Measurements from ENCODE around the gene MBTPS1. TPM values are rescaled to one million over a fixed set of nuclear protein-coding genes. Genes with fewer than 3 reads are reported as not detected.

MBTPS1 gene
- total RNA-seq, 1 donor from 2014 or later = 85.9 TPM

GRCh38 chr16:84071121-84071520 is 45.6 kb downstream of the MBTPS1 start:
- Histone ChIP-seq H4K20me1 (ENCODE audit: insufficient read depth, low read length) (no peaks in the 10 kb centered on the region), H3K27me3 (ENCODE audit: insufficient read depth, low read length) (no peaks in the 10 kb centered on the region), H3K9me3 (ENCODE audit: insufficient read depth, low read depth, low read length) (no peaks in the 10 kb centered on the region), H3K79me2 (ENCODE audit: insufficient read depth, low read length) (no peaks in the 10 kb centered on the region), H3K4me3 (ENCODE audit: insufficient read depth, low read depth, low read length) (no peak overlapping the region), H3K4me2 (ENCODE audit: low read length) (no peak overlapping the region), H2AFZ (ENCODE audit: low read depth, low read length) (no peak overlapping the region), H3K36me3 (ENCODE audit: insufficient read depth, low read length) (peaks cover 40% of the 10 kb centered on the region), H3K27ac (ENCODE audit: low read depth, low read length) (no peak overlapping the region), H3K9ac (ENCODE audit: low read length) (no peak overlapping the region), H3K4me1 (ENCODE audit: insufficient read depth, low read length) (no peaks in the 10 kb centered on the region)
- H3K36me3 Mint-ChIP-seq (ENCODE audit: low read depth, unreplicated experiment) = peaks cover 8% of the 10 kb centered on the region
- H3K4me1 Mint-ChIP-seq (ENCODE audit: low read depth, unreplicated experiment) = no peaks in the 10 kb centered on the region
- no peaks in the 10 kb centered on the region for H3K27me3 Mint-ChIP-seq (ENCODE audit: low read depth, unreplicated experiment)
- no peak overlapping the region for H3K4me3 Mint-ChIP-seq (ENCODE audit: unreplicated experiment)
- DNase-seq (ENCODE audit: low read depth) = no peak
- no peak overlapping the region for H3K27ac Mint-ChIP-seq (ENCODE audit: unreplicated experiment)
- no peak for FAIRE-seq
- TF ChIP-seq EZH2 (IDR thresholded peaks at IDR 0.05; ENCODE audit: insufficient read depth, low read length) (no peak), CTCF (IDR thresholded peaks at IDR 0.05; ENCODE audit: insufficient read depth, low read depth, low read length) (no peak)
- no peaks in the 10 kb centered on the region for H3K9me3 Mint-ChIP-seq (ENCODE audit: unreplicated experiment)

- Histone ChIP-seq H3K27ac (ENCODE audit: low read depth, low read length) (no peak overlapping the region), H3K4me1 (ENCODE audit: insufficient read depth, low read length) (no peaks in the 10 kb centered on the region), H3K36me3 (ENCODE audit: insufficient read depth, low read length) (peaks cover 41% of the 10 kb centered on the region), H3K9ac (ENCODE audit: low read length) (no peak overlapping the region), H4K20me1 (ENCODE audit: insufficient read depth, low read length) (no peaks in the 10 kb centered on the region), H3K79me2 (ENCODE audit: insufficient read depth, low read length) (no peaks in the 10 kb centered on the region), H3K4me3 (ENCODE audit: insufficient read depth, low read depth, low read length) (no peak overlapping the region), H2AFZ (ENCODE audit: low read depth, low read length) (no peak overlapping the region), H3K9me3 (ENCODE audit: insufficient read depth, low read depth, low read length) (no peaks in the 10 kb centered on the region), H3K4me2 (ENCODE audit: low read length) (no peak overlapping the region), H3K27me3 (ENCODE audit: insufficient read depth, low read length) (no peaks in the 10 kb centered on the region)
- FAIRE-seq = no peak
- H3K9me3 Mint-ChIP-seq (ENCODE audit: unreplicated experiment) = no peaks in the 10 kb centered on the region
- no peak for TF ChIP-seq EZH2 (IDR thresholded peaks at IDR 0.05; ENCODE audit: insufficient read depth, low read length)
- no peak for TF ChIP-seq CTCF (IDR thresholded peaks at IDR 0.05; ENCODE audit: insufficient read depth, low read depth, low read length)
- peaks cover 8% of the 10 kb centered on the region for H3K36me3 Mint-ChIP-seq (ENCODE audit: low read depth, unreplicated experiment)
- DNase-seq (ENCODE audit: low read depth) = no peak
- no peak overlapping the region for H3K27ac Mint-ChIP-seq (ENCODE audit: unreplicated experiment)
- no peaks in the 10 kb centered on the region for H3K4me1 Mint-ChIP-seq (ENCODE audit: low read depth, unreplicated experiment)
- H3K4me3 Mint-ChIP-seq (ENCODE audit: unreplicated experiment) = no peak overlapping the region
- H3K27me3 Mint-ChIP-seq (ENCODE audit: low read depth, unreplicated experiment) = no peaks in the 10 kb centered on the region
These were observed 47.2 kb downstream of the MBTPS1 start for GRCh38 chr16:84069540-84069939.

GRCh38 chr16:84068783-84069462 is 47.8 kb downstream of the MBTPS1 start:
- no peaks in the 10 kb centered on the region for H3K27me3 ChIP-seq (ENCODE audit: insufficient read depth, low read length)
- H2AFZ ChIP-seq (ENCODE audit: low read depth, low read length) = no peak overlapping the region
- Mint-ChIP-seq H3K9me3 (ENCODE audit: unreplicated experiment) (no peaks in the 10 kb centered on the region), H3K36me3 (ENCODE audit: low read depth, unreplicated experiment) (peaks cover 8% of the 10 kb centered on the region), H3K4me1 (ENCODE audit: low read depth, unreplicated experiment) (no peaks in the 10 kb centered on the region), H3K27ac (ENCODE audit: unreplicated experiment) (no peak overlapping the region), H3K4me3 (ENCODE audit: unreplicated experiment) (no peak overlapping the region), H3K27me3 (ENCODE audit: low read depth, unreplicated experiment) (no peaks in the 10 kb centered on the region)
- FAIRE-seq (no peak), DNase-seq (ENCODE audit: low read depth) (no peak)
- H3K9me3 ChIP-seq (ENCODE audit: insufficient read depth, low read depth, low read length) = no peaks in the 10 kb centered on the region
- no peak overlapping the region for H3K4me2 ChIP-seq (ENCODE audit: low read length)
- TF ChIP-seq EZH2 (IDR thresholded peaks at IDR 0.05; ENCODE audit: insufficient read depth, low read length) (no peak), CTCF (IDR thresholded peaks at IDR 0.05; ENCODE audit: insufficient read depth, low read depth, low read length) (no peak)
- no peaks in the 10 kb centered on the region for H3K79me2 ChIP-seq (ENCODE audit: insufficient read depth, low read length)
- peaks cover 38% of the 10 kb centered on the region for H3K36me3 ChIP-seq (ENCODE audit: insufficient read depth, low read length)
- H3K4me3 ChIP-seq (ENCODE audit: insufficient read depth, low read depth, low read length) = no peak overlapping the region
- no peak overlapping the region for H3K27ac ChIP-seq (ENCODE audit: low read depth, low read length)
- no peaks in the 10 kb centered on the region for H4K20me1 ChIP-seq (ENCODE audit: insufficient read depth, low read length)
- H3K9ac ChIP-seq (ENCODE audit: low read length) = no peak overlapping the region
- H3K4me1 ChIP-seq (ENCODE audit: insufficient read depth, low read length) = no peaks in the 10 kb centered on the region
